PC-9 (cell line): ENCODE results near the gene PLA2G2D. TPM values are rescaled to one million over a fixed set of nuclear protein-coding genes. Genes with fewer than 3 reads are reported as not detected.
A peak's percentile ranks its signal among the peaks of the same experiment; 100 is the strongest.

Experiments
- Bru-seq: library from RNA; stranded (reverse); fragments of 400-500 nt; gene quantifications from one replicate; lab custom pipeline; 2021; lab: Mats Ljungman, UMichigan
- BruChase-seq, 2 experiments: library from RNA; stranded (reverse); fragments of 400-500 nt; gene quantifications; one replicate each; lab custom pipeline; 2021; lab: Mats Ljungman, UMichigan
- BruUV-seq: library from RNA; stranded (reverse); fragments of 400-500 nt; replicated peaks from 2 replicates; lab custom pipeline; 2021; lab: Mats Ljungman, UMichigan
- CTCF ChIA-PET: fragments of 300-600 bp; sonication (Branson Sonifier 250); formaldehyde crosslinking; loops from one replicate; lab custom pipeline; 2022; ENCODE audit warnings: antibody characterized with exemption; lab: Charles Lee
- POLR2A ChIA-PET: fragments of 300-600 bp; sonication (Branson Sonifier 250); formaldehyde crosslinking; loops from one replicate; lab custom pipeline; 2022; ENCODE audit warnings: antibody characterized with exemption; ENCODE audit not compliant: unreplicated experiment; lab: Charles Lee
- DNase-seq, 2 experiments: peaks; one replicate each; pipeline versions ENCODE4 v3.0.0 to v3.0.0-alpha.2; 2015 to 2022; ENCODE audit warnings: mixed read lengths in 1 of 2
- H2AFZ ChIP-seq: fragments of 200-600 bp; sonication (generic); 2 replicates; pipeline ENCODE4 v1.8.1; 2017; ENCODE audit warnings: antibody characterized with exemption
- H3F3A ChIP-seq: fragments of 200-600 bp; sonication (generic); 2 replicates; pipeline ENCODE4 v1.8.1; 2017; ENCODE audit warnings: antibody characterized with exemption, mild to moderate bottlenecking, low read depth; ENCODE audit not compliant: insufficient read depth
- H3K27ac ChIP-seq: fragments of 200-600 bp; sonication (generic); 2 replicates; pipeline ENCODE4 v1.6.1; 2016; ENCODE audit warnings: mixed run types
- H3K27me3 ChIP-seq: fragments of 200-600 bp; sonication (generic); 2 replicates; pipeline ENCODE4 v1.6.1; 2016; ENCODE audit warnings: low read depth, mixed run types; ENCODE audit not compliant: insufficient read depth
- H3K36me3 ChIP-seq: fragments of 200-600 bp; sonication (generic); 2 replicates; pipeline ENCODE4 v1.6.1; 2016; ENCODE audit warnings: low read depth, mixed run types
- H3K4me1 ChIP-seq: fragments of 200-600 bp; sonication (generic); replicated peaks from 2 replicates; pipeline ENCODE4 v1.6.1; 2016; ENCODE audit warnings: mixed run types; ENCODE audit not compliant: insufficient read depth
- H3K4me2 ChIP-seq: fragments of 200-600 bp; sonication (generic); 2 replicates; pipeline ENCODE4 v1.6.1; 2017; ENCODE audit warnings: mixed run types
- H3K4me3 ChIP-seq: fragments of 200-600 bp; sonication (generic); 2 replicates; pipeline ENCODE4 v1.6.1; 2016; ENCODE audit warnings: mixed run types
- H3K79me2 ChIP-seq: fragments of 200-600 bp; sonication (generic); 2 replicates; pipeline ENCODE4 v1.6.1; 2017; ENCODE audit warnings: low read depth, mixed run types
- H3K9me2 ChIP-seq: fragments of 200-600 bp; sonication (generic); 2 replicates; pipeline ENCODE4 v1.8.1; 2017; ENCODE audit warnings: mild to moderate bottlenecking; ENCODE audit not compliant: insufficient read depth
- H3K9me3 ChIP-seq: fragments of 200-600 bp; sonication (generic); 2 replicates; pipeline ENCODE4 v1.8.1; 2016; ENCODE audit warnings: low read depth; ENCODE audit not compliant: insufficient read depth
- H4K20me1 ChIP-seq: fragments of 200-600 bp; sonication (generic); 2 replicates; pipeline ENCODE4 v1.8.1; 2017; ENCODE audit not compliant: insufficient read depth
- CTCF ChIP-seq: fragments of 200-600 bp; sonication (generic); conservative IDR thresholded peaks from 2 replicates; pipeline ENCODE4 v1.6.1; 2017; ENCODE audit warnings: mixed run types, antibody characterized with exemption, mild to moderate bottlenecking, moderate library complexity
- EZH2 ChIP-seq: fragments of 200-600 bp; sonication (generic); IDR thresholded peaks from 2 replicates; pipeline ENCODE4 v1.8.0; 2017; ENCODE audit warnings: antibody characterized with exemption, low read depth
- intact Hi-C: fragments of 100-400 bp; cut with micrococcal nuclease; formaldehyde crosslinking; loops from one replicate; pipeline ENCODE4 v1.10.0; 2022; ENCODE audit not compliant: unreplicated experiment
- long read RNA-seq: library from polyadenylated mRNA; stranded (forward); transcript quantifications from one replicate; pipeline ENCODE4 v2.0.0, GENCODE V29; 2022
- total RNA-seq: library from RNA; stranded (reverse); gene quantifications from 2 replicates; pipeline ENCODE4 v1.2.3, GENCODE V29; 2021

Gene PLA2G2D
- total RNA-seq: not detected in 2 replicates
- not detected for Bru-seq, nascent RNA
- percentile 11 among the genes with signal in this experiment for BruChase-seq, experiment 1, labeled RNA remaining after a 2-hour chase
- percentile 9 among the genes with signal in this experiment for BruChase-seq, experiment 2, labeled RNA remaining after a 6-hour chase
- long read RNA-seq: 0 reads

GRCh38 chr1:20119347-20119746 is at the start of gene PLA2G2D:
TSS of gene PLA2G2D (minus strand) at chr1:20119536. CDS start at chr1:20119498, 38 bp downstream.
- BruUV-seq: no TSS peak
- Histone ChIP-seq H3K36me3 (no peaks in the 10 kb centered on the region), H3K4me2 (no peak within 1 kb of the TSS), H3F3A (no peaks in the 10 kb centered on the region), H3K9me2 (no peaks in the 10 kb centered on the region), H4K20me1 (no peaks in the 10 kb centered on the region), H3K9me3 (no peaks in the 10 kb centered on the region), H3K4me1 (peaks cover 5% of the 10 kb centered on the region), H3K27ac (no peak within 1 kb of the TSS), H3K79me2 (no peaks in the 10 kb centered on the region), H3K27me3 (no peaks in the 10 kb centered on the region), H3K4me3 (no peak within 1 kb of the TSS), H2AFZ (no peak within 1 kb of the TSS)
- CTCF ChIA-PET: no interaction called here
- intact Hi-C loops: no loop called here
- no peak for DNase-seq
- TF ChIP-seq CTCF: no peak
- TF ChIP-seq EZH2: no peak
- POLR2A ChIA-PET: no interaction called here

- H3K4me2 ChIP-seq: no peak overlapping the region
- TF ChIP-seq CTCF (no peak), EZH2 (no peak)
Observed at GRCh38 chr1:20168564-20169491, 49.5 kb upstream of the PLA2G2D start.

GRCh38 chr1:20167126-20167525 is 47.8 kb upstream of the PLA2G2D start:
- Histone ChIP-seq H3K36me3 (no peaks in the 10 kb centered on the region), H3F3A (peaks cover 13% of the 10 kb centered on the region; the same call in 1 of the 2 replicates), H3K27me3 (no peaks in the 10 kb centered on the region), H3K4me3 (no peak overlapping the region), H3K9me2 (no peaks in the 10 kb centered on the region), H3K9me3 (no peaks in the 10 kb centered on the region), H2AFZ (no peak overlapping the region), H3K4me1 (peaks cover 10% of the 10 kb centered on the region), H4K20me1 (no peaks in the 10 kb centered on the region), H3K79me2 (0 out of 2 replicates have a peak, but pooled peaks cover 2% of the 10 kb centered on the region), H3K4me2 (no peak overlapping the region), H3K27ac (no peak overlapping the region)
- no TSS peak for BruUV-seq
- POLR2A ChIA-PET: no interaction called here
- no peak for DNase-seq
- intact Hi-C loops: no loop called here
- CTCF ChIA-PET: interaction anchor here (0.7 kb wide), 1 partner anchor 20 kb away, joined by 3 read pairs; no protein-coding TSS in a partner anchor
- TF ChIP-seq CTCF (no peak), EZH2 (no peak)

More at GRCh38 chr1:20168564-20169491, 49.5 kb upstream of the PLA2G2D start:
- H3K27ac ChIP-seq: no peak overlapping the region
- no peaks in the 10 kb centered on the region for H3K9me3 ChIP-seq
- no peaks in the 10 kb centered on the region for H3K9me2 ChIP-seq
- POLR2A ChIA-PET: no interaction called here
- H3K4me1 ChIP-seq: peaks cover 10% of the 10 kb centered on the region
- intact Hi-C loops: no loop called here
- DNase-seq: no peak
- no peaks in the 10 kb centered on the region for H4K20me1 ChIP-seq
- H3K79me2 ChIP-seq: 0 out of 2 replicates have a peak, but pooled peaks cover 2% of the 10 kb centered on the region
- no peak overlapping the region for H3K4me3 ChIP-seq
- H2AFZ ChIP-seq: no peak overlapping the region
- no peaks in the 10 kb centered on the region for H3K36me3 ChIP-seq
- CTCF ChIA-PET: no interaction called here
- H3K27me3 ChIP-seq: no peaks in the 10 kb centered on the region
- peaks cover 8% of the 10 kb centered on the region; the same call in 1 of the 2 replicates for H3F3A ChIP-seq
- BruUV-seq: no TSS peak
